Memory B cell (primary cell): ENCODE results near the gene REEP6.
"Not testable (repeated sequence)": the region's sequence is repeated elsewhere in the genome, so short reads cannot be mapped to it uniquely, and the experiment has no call there.

Experiments used
- ATAC-seq: fragments of 150-1000 bp; cut with Tn5 transposase; 2 replicates; pipeline ENCODE4 v1.10.0; 2021; ENCODE audit warnings: low read depth, mild to moderate bottlenecking, moderate library complexity
- DNase-seq, 2 donors: peaks; one replicate each; pipeline ENCODE4 v3.0.0; 2022; ENCODE audit warnings: low spot score in 2 of 2
- H3K27ac Mint-ChIP-seq: one replicate; pipeline ENCODE4 v1.8.0; 2022; ENCODE audit warnings: mild to moderate bottlenecking, moderate library complexity, mixed read lengths
- H3K27me3 Mint-ChIP-seq: one replicate; pipeline ENCODE4 v1.8.0; 2022; ENCODE audit warnings: mixed read lengths
- H3K36me3 Mint-ChIP-seq: one replicate; pipeline ENCODE4 v1.8.0; 2022; ENCODE audit warnings: mild to moderate bottlenecking, mixed read lengths
- H3K4me1 Mint-ChIP-seq: one replicate; pipeline ENCODE4 v1.8.0; 2022; ENCODE audit warnings: mixed read lengths
- H3K4me3 Mint-ChIP-seq: one replicate; pipeline ENCODE4 v1.8.0; 2022; ENCODE audit warnings: mild to moderate bottlenecking, moderate library complexity, mixed read lengths
- H3K9me3 Mint-ChIP-seq: one replicate; pipeline ENCODE4 v1.8.0; 2022; ENCODE audit warnings: mixed read lengths

REEP6 gene

DNA sequence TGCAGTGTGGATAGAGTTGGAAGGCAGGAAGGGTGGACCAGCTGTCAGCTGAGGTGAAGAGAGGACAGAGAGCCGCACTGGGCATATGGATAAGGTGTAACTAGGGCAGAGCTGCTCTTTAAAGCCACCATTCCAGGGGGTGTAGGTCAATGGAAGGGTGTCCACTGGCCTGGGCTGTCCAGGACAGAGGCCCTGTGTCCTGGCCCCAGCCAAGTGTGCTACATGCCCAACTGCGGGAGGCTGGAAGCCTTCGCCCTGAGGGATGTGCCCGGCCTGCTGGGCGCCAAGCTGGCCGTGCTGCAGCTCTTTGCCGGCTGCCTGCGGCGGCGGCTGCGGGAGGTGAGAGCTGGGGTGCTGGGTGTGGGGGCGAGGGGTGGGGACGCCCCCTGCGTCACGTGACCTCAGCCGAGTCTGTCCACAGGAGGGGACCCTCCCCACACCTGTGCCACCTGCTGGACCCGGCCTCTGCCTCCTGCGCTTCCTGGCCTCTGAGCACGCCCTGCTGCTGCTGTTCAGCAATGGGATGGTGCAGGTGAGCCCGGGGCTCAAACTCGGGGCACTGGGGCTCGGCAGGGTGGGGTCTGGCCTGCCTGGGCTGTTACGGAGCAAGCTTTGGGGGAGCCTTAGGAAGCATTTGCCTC, 42.6 kb downstream of the REEP6 start:
- Mint-ChIP-seq H3K27ac (no peak overlapping the region), H3K27me3 (peaks cover 15% of the 10 kb centered on the region), H3K4me3 (no peak overlapping the region), H3K9me3 (no peaks in the 10 kb centered on the region), H3K36me3 (no peaks in the 10 kb centered on the region), H3K4me1 (no peaks in the 10 kb centered on the region)
- no peak for DNase-seq
- no peak for ATAC-seq

DNA sequence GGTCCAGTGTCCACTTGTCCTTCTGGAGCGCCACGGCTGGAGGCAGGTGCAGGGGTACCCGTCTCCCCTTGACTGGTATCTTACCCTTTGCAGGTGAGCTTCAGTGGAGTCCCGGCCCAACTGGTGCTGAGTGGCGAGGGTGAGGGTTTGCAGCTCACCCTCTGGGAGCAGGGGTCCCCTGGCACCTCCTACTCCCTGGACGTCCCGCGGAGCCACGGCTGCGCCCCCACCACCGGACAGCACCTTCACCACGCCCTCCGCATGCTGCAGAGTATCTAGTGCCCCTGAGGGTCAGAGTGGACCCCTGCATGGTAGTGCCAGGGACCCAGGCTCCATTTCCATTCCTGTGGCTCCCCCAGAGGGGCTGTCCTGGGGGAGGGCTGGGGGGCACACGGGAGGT, 44.0 kb downstream of the REEP6 start:
- Mint-ChIP-seq H3K27me3 (peaks cover 13% of the 10 kb centered on the region), H3K27ac (no peak overlapping the region), H3K4me3 (no peak overlapping the region), H3K36me3 (no peaks in the 10 kb centered on the region), H3K4me1 (no peaks in the 10 kb centered on the region), H3K9me3 (no peaks in the 10 kb centered on the region)
- ATAC-seq (no peak), DNase-seq (no peak)

DNA sequence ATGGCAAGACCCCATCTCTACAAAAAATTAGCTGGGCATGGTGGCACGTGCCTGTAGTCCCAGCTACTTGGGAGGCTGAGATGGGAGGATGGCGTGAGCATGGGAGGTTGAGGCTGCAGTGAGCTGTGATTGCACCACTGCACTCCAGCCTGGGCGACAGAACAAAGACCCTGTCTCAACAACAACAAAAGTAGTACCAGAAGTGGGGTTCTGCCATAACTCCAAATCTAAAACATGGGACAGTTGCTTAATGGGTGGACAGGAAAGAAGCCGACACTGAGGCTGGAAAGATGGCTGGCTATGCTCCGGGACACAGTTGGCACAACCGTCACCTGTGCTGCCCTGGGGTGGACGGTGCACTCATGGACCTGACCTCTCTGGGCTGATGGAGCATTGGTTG, 44.7 kb downstream of the REEP6 start:
- DNase-seq, ATAC-seq, H3K36me3 Mint-ChIP-seq, H3K9me3 Mint-ChIP-seq, H3K27ac Mint-ChIP-seq, H3K4me3 Mint-ChIP-seq, H3K4me1 Mint-ChIP-seq: not testable (repeated sequence)
- peaks cover 14% of the 10 kb centered on the region for H3K27me3 Mint-ChIP-seq

DNA sequence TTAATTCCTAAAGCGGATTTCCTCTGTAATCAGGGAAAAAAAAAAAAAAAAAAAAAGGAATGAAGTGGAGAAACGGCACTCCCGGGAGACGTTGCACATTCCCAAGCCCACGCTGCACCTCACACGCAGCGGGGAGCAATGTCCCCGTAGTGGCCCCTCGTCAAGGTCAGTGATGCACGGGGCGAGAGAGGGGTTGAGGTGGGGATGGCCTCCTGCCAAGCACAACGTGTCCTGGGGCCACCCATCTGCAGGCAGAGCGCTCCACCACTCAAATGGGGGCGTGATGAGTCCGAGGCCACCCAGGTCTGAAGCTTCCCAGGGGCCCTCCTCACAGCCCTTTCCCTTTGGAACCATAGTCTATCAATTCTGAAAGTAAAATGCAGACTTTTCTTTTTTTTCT, 48.0 kb downstream of the REEP6 start:
- DNase-seq (no peak), ATAC-seq (no peak)
- Mint-ChIP-seq H3K4me3 (no peak overlapping the region), H3K4me1 (no peaks in the 10 kb centered on the region), H3K27me3 (peaks cover 14% of the 10 kb centered on the region), H3K9me3 (no peaks in the 10 kb centered on the region), H3K36me3 (no peaks in the 10 kb centered on the region), H3K27ac (no peak overlapping the region)

DNA sequence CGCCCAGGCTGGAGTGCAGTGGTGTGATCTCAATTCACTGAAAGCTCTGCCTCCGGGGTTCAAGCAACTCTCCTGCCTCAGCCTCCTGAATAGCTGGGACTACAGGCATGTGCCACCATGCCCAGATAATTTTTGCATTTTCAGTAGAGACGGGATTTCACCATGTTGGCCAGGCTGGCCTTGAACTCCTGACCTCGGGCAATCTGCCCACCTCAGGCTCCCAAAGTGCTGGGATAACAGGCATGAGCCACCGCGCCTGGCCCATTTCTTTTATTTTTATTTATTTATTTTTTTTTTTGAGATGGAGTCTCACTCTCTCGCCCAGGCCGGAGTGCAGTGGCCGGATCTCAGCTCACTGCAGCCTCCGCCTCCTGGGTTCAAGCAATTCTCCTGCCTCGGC, 48.8 kb downstream of the REEP6 start:
- H3K4me1 Mint-ChIP-seq, H3K27ac Mint-ChIP-seq, H3K4me3 Mint-ChIP-seq, H3K36me3 Mint-ChIP-seq, DNase-seq, ATAC-seq, H3K9me3 Mint-ChIP-seq: not testable (repeated sequence)
- H3K27me3 Mint-ChIP-seq: peaks cover 15% of the 10 kb centered on the region

DNA sequence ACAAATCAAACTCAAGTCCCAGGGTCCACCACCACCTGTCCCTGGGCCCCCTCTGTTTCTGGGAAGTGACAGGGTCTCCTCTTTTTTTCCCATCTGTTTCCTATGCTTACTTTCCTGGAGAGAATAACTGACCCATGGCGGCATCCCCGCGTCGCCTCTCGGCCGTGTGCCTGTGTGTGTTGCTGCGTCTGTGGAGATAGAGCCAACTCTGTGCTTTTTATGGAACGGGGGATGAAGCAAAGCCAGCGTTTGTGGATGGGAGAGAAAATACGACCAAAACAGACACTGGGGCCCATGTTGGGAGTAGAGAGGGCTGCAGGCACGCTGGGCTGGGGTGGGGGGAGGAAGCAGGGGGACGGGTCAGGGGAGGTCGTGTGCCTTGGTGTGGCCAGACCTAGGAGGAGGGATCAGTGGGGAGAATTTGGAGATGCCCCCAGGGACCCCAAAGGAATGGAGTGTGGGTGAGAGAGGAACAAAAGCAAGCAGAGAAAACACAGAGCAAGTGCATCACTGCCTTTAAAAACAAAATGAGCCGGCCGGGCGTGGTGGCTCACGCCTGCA, 49.5 kb downstream of the REEP6 start:
- ATAC-seq (no peak), DNase-seq (no peak)
- Mint-ChIP-seq H3K4me3 (no peak overlapping the region), H3K27me3 (peaks cover 12% of the 10 kb centered on the region), H3K9me3 (no peaks in the 10 kb centered on the region), H3K4me1 (no peaks in the 10 kb centered on the region), H3K27ac (no peak overlapping the region), H3K36me3 (no peaks in the 10 kb centered on the region)
